ENCODE measurements around the gene ATE1.
A peak's percentile ranks its signal among the peaks of the same experiment; 100 is the strongest.

The ATE1 gene

DNA sequence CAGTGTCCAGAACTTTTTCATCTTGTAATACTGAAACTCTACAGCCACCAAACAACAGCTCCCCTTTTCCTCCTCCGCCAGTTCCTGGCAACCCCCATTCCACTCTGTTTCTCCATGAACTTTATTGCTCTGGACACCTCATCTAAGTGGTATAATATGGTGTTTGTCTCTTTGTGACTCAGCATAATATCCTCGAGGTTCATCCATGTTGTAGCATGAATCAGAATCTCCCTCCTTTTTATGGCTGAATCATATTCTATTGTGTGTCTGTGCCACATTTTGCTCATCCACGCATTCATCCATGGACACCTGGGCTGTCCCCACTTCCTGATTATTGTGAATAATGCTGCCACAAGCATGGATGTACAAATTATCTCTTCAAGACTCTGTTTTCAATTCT, 205.2 kb downstream of the ATE1 start:
- H3K9ac ChIP-seq (ENCODE audit: low read length), result no peak overlapping the region
- H3K4me3 ChIP-seq (ENCODE audit: low read length), result no peak overlapping the region
- no peaks in the 10 kb centered on the region for H3K36me3 ChIP-seq (ENCODE audit: control insufficient read depth, low read depth, low read length)
- H3K9me3 ChIP-seq (ENCODE audit: control insufficient read depth, low read depth, low read length), result peaks cover 2% of the 10 kb centered on the region
- peaks cover 5% of the 10 kb centered on the region for H3K4me1 ChIP-seq (ENCODE audit: control insufficient read depth, low read depth, low read length)
- H3K27ac ChIP-seq (ENCODE audit: low read length), result no peak overlapping the region
- no peaks in the 10 kb centered on the region for H3K27me3 ChIP-seq (ENCODE audit: control insufficient read depth, insufficient read depth, low read length)

DNA sequence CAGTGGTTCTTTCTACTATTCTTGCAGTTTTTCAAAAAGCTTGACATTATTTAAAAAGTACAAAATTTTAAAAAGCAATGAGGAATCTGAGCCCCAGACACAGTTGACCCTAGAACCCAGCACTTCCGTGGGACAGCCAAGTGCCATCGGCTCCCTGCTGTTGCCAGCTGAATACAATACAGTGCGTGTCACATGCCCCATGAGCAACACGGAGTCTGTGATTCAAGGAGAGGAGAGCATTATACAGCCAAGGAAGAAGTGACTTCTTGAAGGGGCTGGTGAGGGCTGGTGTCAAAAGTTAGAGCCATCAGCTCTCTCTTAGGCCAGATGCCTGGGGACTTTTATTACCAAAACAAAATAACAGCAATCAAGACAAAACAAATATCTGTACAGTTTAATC, 206.6 kb downstream of the ATE1 start:
- H3K27me3 ChIP-seq (ENCODE audit: control insufficient read depth, insufficient read depth, low read length), result no peaks in the 10 kb centered on the region
- H3K9ac ChIP-seq (ENCODE audit: low read length), result no peak overlapping the region
- H3K27ac ChIP-seq (ENCODE audit: low read length), result no peak overlapping the region
- peaks cover 2% of the 10 kb centered on the region for H3K9me3 ChIP-seq (ENCODE audit: control insufficient read depth, low read depth, low read length)
- H3K36me3 ChIP-seq (ENCODE audit: control insufficient read depth, low read depth, low read length), result no peaks in the 10 kb centered on the region
- no peak overlapping the region for H3K4me3 ChIP-seq (ENCODE audit: low read length)
- H3K4me1 ChIP-seq (ENCODE audit: control insufficient read depth, low read depth, low read length), result peaks cover 5% of the 10 kb centered on the region

DNA sequence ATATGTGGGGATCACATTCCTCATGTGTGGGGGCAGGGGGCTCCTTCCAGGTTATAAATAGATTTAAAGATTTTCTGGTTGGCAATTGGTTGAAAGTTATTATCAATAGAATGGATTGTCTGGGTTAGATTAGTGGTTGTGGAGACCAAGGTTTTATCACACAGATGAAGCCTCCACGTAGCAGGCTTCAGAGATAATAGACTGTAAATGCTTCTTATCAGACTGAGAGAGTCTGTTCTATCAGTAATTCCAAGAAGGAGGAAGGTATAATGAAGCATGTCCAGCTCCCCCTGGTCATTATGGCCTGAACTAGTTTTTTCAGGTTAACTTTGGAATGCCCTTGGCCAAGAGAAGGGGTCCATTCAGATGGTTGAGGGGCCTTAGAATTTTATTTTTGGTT, 211.9 kb downstream of the ATE1 start:
- H3K4me3 ChIP-seq (ENCODE audit: low read length), result no peak overlapping the region
- H3K9me3 ChIP-seq (ENCODE audit: control insufficient read depth, low read depth, low read length), result peaks cover 2% of the 10 kb centered on the region
- peaks cover 1% of the 10 kb centered on the region for H3K4me1 ChIP-seq (ENCODE audit: control insufficient read depth, low read depth, low read length)
- H3K27me3 ChIP-seq (ENCODE audit: control insufficient read depth, insufficient read depth, low read length), result no peaks in the 10 kb centered on the region
- H3K27ac ChIP-seq (ENCODE audit: low read length), result no peak overlapping the region
- H3K36me3 ChIP-seq (ENCODE audit: control insufficient read depth, low read depth, low read length), result no peaks in the 10 kb centered on the region
- no peak overlapping the region for H3K9ac ChIP-seq (ENCODE audit: low read length)

DNA sequence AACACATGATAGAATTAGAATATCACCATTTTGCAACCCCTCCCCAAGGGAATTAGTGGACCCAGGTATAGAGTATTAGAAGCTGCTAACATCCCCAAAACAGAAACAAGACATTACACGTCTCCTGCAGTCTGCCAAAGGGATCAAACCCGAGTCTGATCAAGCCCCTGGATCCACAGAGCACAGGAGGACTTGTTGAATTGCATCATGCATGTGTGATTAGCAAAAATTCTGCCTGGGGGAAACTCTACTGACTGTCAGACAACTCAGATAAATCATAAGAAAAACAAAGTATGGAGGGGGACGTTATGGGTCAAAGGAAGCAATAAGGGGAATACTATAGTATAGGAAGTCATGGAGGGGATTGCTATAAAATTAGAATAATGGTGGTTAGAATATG, 212.8 kb downstream of the ATE1 start:
- no peak overlapping the region for H3K9ac ChIP-seq (ENCODE audit: low read length)
- H3K9me3 ChIP-seq (ENCODE audit: control insufficient read depth, low read depth, low read length), result no peaks in the 10 kb centered on the region
- H3K27ac ChIP-seq (ENCODE audit: low read length), result no peak overlapping the region
- H3K27me3 ChIP-seq (ENCODE audit: control insufficient read depth, insufficient read depth, low read length), result peaks cover 6% of the 10 kb centered on the region
- no peaks in the 10 kb centered on the region for H3K36me3 ChIP-seq (ENCODE audit: control insufficient read depth, low read depth, low read length)
- H3K4me3 ChIP-seq (ENCODE audit: low read length), result no peak overlapping the region
- peaks cover 10% of the 10 kb centered on the region for H3K4me1 ChIP-seq (ENCODE audit: control insufficient read depth, low read depth, low read length)

DNA sequence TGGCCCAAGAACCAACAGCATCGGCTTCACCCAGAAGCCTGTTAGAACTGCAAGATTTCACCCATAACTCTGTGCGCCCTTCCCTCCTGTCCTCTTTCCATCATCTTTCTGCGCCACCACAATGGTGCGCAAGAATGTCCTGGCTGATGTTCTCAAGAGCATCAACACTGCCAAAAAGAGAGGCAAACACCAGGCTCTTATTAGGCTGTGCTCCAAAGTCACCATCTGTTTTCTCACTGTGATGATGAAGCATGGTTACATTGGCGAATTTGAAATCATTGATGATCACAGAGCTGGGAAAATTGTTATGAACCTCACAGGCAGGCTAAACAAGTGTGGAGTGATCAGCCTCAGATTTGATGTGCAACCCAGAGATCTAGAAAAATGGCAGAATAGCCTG, 214.3 kb downstream of the ATE1 start:
- peaks cover 26% of the 10 kb centered on the region for H3K4me1 ChIP-seq (ENCODE audit: control insufficient read depth, low read depth, low read length)
- peaks cover 11% of the 10 kb centered on the region for H3K27me3 ChIP-seq (ENCODE audit: control insufficient read depth, insufficient read depth, low read length)
- H3K9ac ChIP-seq (ENCODE audit: low read length), result no peak overlapping the region
- H3K4me3 ChIP-seq (ENCODE audit: low read length), result no peak overlapping the region
- no peaks in the 10 kb centered on the region for H3K9me3 ChIP-seq (ENCODE audit: control insufficient read depth, low read depth, low read length)
- H3K27ac ChIP-seq (ENCODE audit: low read length), result no peak overlapping the region
- H3K36me3 ChIP-seq (ENCODE audit: control insufficient read depth, low read depth, low read length), result no peaks in the 10 kb centered on the region

DNA sequence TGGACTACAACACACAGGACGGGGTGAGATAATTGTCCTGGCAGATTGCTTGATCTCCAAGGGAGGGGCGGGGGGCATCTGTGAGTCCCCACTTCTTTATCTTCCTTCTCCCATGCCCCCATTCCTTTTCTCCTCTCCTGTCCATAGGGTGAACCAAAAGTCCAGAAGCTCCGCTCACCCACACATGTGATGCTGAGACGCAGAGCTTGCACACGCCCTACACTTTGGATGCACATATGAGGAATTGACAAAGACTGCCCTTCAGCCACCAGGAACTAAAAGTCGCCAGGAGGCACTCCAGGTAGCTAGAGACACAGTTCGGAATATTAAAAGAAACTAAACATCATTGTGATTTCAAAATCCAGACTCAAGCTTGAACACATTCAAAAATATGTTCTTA, 216.9 kb downstream of the ATE1 start:
- Histone ChIP-seq H3K9me3 (ENCODE audit: control insufficient read depth, low read depth, low read length) (no peaks in the 10 kb centered on the region), H3K4me3 (ENCODE audit: low read length) (no peak overlapping the region), H3K27ac (ENCODE audit: low read length) (no peak overlapping the region), H3K9ac (ENCODE audit: low read length) (no peak overlapping the region), H3K27me3 (ENCODE audit: control insufficient read depth, insufficient read depth, low read length) (peaks cover 11% of the 10 kb centered on the region), H3K36me3 (ENCODE audit: control insufficient read depth, low read depth, low read length) (no peaks in the 10 kb centered on the region), H3K4me1 (ENCODE audit: control insufficient read depth, low read depth, low read length) (peaks cover 27% of the 10 kb centered on the region)

DNA sequence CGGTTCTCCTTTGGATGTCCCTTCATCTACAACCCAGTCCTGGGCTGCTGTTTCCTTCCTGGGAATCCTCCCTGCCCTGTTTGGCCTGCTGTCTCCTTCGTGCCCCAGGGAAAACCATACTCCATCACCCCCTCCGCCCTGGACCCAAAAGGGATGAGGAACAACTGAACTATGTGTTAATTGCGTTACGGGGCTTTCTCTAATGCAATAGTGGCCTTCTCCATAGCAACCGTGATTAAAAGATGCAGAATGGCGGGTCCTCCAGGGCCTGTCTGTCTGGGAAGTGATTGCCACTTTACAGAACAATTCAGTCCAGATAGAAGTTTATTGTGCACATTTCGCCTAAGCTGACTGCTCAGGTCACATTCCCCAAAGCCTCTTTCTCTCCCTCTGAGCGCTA, 217.6 kb downstream of the ATE1 start:
- Histone ChIP-seq H3K9me3 (ENCODE audit: control insufficient read depth, low read depth, low read length) (no peaks in the 10 kb centered on the region), H3K36me3 (ENCODE audit: control insufficient read depth, low read depth, low read length) (no peaks in the 10 kb centered on the region), H3K4me1 (ENCODE audit: control insufficient read depth, low read depth, low read length) (peaks cover 27% of the 10 kb centered on the region), H3K27me3 (ENCODE audit: control insufficient read depth, insufficient read depth, low read length) (peaks cover 11% of the 10 kb centered on the region), H3K9ac (ENCODE audit: low read length) (no peak overlapping the region), H3K27ac (ENCODE audit: low read length) (no peak overlapping the region), H3K4me3 (ENCODE audit: low read length) (no peak overlapping the region)

DNA sequence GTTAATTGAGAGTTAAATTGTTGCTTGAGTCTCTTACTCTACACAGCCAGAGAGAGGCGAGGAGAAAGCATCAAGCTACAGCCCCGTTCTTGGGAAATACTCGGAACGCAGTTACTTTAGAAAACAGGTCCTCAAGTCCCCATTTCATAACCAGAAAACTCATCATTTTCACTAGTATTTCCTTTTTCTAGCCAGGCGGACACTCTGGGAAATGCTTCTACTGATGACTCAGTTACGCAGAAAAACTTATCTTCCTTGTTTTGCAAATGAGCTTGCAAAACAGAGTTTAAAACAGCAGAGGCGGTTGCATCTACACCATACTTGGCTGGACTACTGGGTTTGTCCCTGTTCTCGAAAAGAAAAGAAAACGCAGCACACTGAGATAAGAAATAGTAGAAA, 218.2 kb downstream of the ATE1 start:
- Histone ChIP-seq H3K9ac (ENCODE audit: low read length) (no peak overlapping the region), H3K4me3 (ENCODE audit: low read length) (peak overlapping the region; percentile 23), H3K27ac (ENCODE audit: low read length) (no peak overlapping the region), H3K9me3 (ENCODE audit: control insufficient read depth, low read depth, low read length) (no peaks in the 10 kb centered on the region), H3K27me3 (ENCODE audit: control insufficient read depth, insufficient read depth, low read length) (peaks cover 11% of the 10 kb centered on the region), H3K36me3 (ENCODE audit: control insufficient read depth, low read depth, low read length) (no peaks in the 10 kb centered on the region), H3K4me1 (ENCODE audit: control insufficient read depth, low read depth, low read length) (peaks cover 27% of the 10 kb centered on the region)

DNA sequence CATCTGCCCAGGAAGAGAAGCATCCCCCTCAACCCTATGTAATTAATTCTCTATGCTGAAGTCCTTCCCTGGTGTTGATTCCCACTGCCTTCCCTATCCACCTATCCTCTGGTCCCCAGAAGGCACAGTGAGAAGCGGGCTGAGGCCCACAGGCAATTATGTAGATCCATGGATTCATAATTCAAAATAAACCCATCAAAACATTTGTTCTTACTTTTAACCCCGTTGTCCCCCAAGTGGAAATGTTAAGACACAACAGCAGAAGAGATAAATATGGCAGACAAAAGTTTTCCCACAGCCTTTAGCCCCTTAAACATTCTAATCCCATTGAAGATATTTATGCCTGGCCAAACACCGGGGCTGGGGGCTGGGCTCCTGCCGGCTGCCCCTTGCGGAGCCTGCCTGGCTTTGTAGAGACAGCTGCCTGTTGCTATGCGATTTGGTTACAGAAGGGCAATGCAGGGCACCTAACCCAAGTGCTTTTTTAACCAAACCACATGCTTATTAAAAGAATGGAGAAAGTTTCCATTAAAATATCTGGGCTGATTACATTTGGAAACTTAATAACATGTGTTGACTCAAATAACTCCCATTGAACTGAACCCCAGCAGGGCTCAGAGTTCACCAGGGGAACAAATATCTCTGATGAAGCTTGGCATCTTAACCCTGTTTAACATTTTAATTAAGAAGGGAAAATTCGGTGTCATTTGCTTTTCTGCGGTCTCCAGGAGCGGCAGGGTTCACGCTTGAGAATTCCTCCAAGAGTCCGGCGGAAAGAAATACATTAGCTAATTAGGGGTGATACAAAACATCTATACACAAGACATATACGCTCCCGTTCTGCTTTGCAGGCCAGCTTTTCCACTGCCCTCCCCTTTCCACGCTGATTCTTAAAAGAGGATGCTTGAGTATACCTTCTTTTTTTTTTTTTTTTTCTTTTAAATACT, 218.8 kb downstream of the ATE1 start:
- no peaks in the 10 kb centered on the region for H3K9me3 ChIP-seq (ENCODE audit: control insufficient read depth, low read depth, low read length)
- H3K27ac ChIP-seq (ENCODE audit: low read length), result no peak overlapping the region
- peaks cover 11% of the 10 kb centered on the region for H3K27me3 ChIP-seq (ENCODE audit: control insufficient read depth, insufficient read depth, low read length)
- H3K4me3 ChIP-seq (ENCODE audit: low read length), result peak overlapping the region; percentile 23
- peaks cover 27% of the 10 kb centered on the region for H3K4me1 ChIP-seq (ENCODE audit: control insufficient read depth, low read depth, low read length)
- H3K9ac ChIP-seq (ENCODE audit: low read length), result no peak overlapping the region
- H3K36me3 ChIP-seq (ENCODE audit: control insufficient read depth, low read depth, low read length), result no peaks in the 10 kb centered on the region

DNA sequence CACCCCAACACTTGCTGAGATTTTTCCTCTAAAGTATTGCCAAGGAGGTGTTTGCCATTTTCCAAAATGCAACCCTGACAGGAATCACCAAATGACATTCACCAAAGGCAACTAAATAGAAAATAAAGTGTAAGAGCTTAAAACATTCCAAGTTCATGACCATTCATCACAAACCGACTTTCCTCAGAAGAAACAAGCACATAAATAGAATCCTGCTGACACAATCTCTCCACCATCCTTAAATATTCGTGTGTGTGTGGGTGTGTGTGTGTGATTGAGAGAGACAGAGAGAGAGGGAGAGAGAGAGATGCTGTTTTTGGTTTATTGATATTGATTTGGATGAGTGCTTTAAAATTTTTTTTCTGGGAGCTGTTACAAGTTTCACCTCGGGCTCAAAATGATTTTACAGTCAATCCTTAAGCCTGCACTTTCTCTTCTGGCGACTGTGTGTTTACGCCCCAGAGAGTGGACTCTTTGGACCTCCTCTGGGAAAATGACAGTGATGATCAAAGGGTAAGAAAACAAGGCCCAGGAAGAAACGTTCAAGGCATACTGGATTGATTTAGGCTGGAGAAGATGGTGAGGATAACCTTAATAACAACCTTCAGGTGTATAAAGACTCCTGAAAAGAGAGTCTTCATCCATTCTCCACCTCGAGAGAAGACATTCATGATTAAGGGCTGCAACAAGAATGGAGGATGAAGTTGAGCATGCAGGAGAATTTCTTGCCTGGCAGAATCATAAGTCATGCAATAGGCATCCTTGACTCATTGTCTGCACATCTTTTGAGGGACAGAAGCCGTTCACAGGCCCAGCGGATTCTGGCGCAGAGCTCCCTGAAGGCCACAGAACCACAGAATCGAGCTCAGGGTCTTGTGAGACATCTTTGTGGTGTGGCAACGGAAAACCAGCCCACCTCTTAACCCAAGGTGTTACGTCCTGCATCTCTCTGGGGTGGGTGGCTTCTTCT, 225.2 kb downstream of the ATE1 start:
- H3K27ac ChIP-seq (ENCODE audit: low read length), result no peak overlapping the region
- H3K36me3 ChIP-seq (ENCODE audit: control insufficient read depth, low read depth, low read length), result no peaks in the 10 kb centered on the region
- no peaks in the 10 kb centered on the region for H3K9me3 ChIP-seq (ENCODE audit: control insufficient read depth, low read depth, low read length)
- no peak overlapping the region for H3K9ac ChIP-seq (ENCODE audit: low read length)
- no peak overlapping the region for H3K4me3 ChIP-seq (ENCODE audit: low read length)
- H3K27me3 ChIP-seq (ENCODE audit: control insufficient read depth, insufficient read depth, low read length), result no peaks in the 10 kb centered on the region
- H3K4me1 ChIP-seq (ENCODE audit: control insufficient read depth, low read depth, low read length), result no peaks in the 10 kb centered on the region

DNA sequence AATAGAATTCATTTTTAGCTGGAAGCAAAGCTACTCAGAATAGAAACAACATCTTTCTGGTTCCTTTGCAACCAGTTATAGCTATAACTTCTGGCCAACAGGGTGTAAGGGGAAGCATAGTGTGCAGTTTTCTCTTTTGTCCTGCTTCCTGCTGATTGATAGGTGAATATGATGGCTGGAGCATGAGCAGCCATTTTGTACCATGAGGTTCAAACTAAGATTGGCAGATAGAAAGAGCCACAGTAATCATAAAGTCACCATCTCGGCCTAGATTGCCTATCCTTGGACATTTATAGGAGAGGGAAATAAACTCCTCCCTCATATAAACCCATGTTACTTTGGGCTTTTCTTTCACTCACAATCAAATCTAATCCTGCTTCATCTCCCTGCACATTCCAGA, 227.4 kb downstream of the ATE1 start:
- no peak overlapping the region for H3K4me3 ChIP-seq (ENCODE audit: low read length)
- H3K36me3 ChIP-seq (ENCODE audit: control insufficient read depth, low read depth, low read length), result no peaks in the 10 kb centered on the region
- no peaks in the 10 kb centered on the region for H3K4me1 ChIP-seq (ENCODE audit: control insufficient read depth, low read depth, low read length)
- H3K27me3 ChIP-seq (ENCODE audit: control insufficient read depth, insufficient read depth, low read length), result no peaks in the 10 kb centered on the region
- H3K27ac ChIP-seq (ENCODE audit: low read length), result no peak overlapping the region
- H3K9ac ChIP-seq (ENCODE audit: low read length), result no peak overlapping the region
- no peaks in the 10 kb centered on the region for H3K9me3 ChIP-seq (ENCODE audit: control insufficient read depth, low read depth, low read length)

Measured in iPS-18a (cell line).